ENCODE data around the gene BTNL8.

Gene BTNL8

GRCh38 chr5:180898621-180899246 is at the start of gene BTNL8:
Gene BTNL8 (plus strand): TSS chr5:180899159. CDS start chr5:180899311, 152 bp downstream.
- DNase-seq (ENCODE audit: low spot score): no peak

- DNase-seq (ENCODE audit: low spot score): no peak
Observed at GRCh38 chr5:180849827-180850226, 49.1 kb upstream of the BTNL8 start.

DNA sequence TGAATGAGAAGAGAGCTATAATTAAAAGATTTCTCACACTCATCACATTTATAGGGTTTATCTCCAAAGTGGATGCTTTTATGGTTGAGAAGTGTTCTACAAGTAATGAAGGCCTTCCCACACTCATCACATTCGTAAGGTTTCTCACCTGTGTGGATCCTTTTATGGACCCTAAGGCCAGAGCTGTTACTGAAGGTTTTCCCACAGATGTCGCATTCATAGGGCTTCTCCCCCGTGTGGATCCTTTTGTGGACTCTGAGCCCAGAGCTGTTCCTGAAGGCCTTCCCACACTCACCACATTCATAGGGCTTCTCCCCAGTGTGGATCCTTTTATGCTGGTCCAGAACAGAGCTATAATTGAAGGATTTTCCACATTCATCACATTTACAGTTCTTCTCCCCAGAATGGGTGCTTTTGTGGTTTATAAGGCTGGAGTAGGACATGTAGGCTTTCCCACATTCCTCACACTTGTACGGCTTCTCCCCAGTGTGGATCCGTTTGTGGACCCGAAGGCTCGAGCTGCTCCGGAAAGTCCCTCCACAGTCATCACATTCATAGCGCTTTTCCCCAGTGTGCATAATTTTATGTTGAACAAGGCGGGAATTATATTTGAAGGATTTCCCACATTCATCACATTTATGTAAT is 48.4 kb upstream of the BTNL8 start:
- no peak for DNase-seq (ENCODE audit: low spot score)

DNA sequence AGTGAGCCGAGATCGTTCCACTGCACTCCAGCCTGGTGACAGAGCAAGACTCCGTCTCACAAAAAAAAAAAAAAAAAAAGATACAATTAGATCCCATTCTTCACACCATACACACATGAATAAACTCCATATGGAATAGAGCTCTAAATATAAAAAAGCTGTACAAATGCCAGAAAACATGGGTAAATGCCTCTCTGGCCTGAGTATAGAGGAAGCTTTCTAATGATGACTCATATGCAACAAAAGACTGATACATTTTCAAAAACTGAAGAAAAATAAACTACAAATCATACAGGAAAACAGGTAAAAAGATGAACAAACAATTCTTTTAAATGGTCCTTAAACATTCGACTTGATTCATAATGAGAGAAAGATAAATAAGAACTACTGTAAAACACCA is 46.5 kb upstream of the BTNL8 start:
- DNase-seq (ENCODE audit: low spot score): no peak

GRCh38 chr5:180853121-180853847 is 45.7 kb upstream of the BTNL8 start:
- DNase-seq (ENCODE audit: low spot score): no peak

- DNase-seq (ENCODE audit: low spot score): no peak
Observed at GRCh38 chr5:180853848-180854176, 45.1 kb upstream of the BTNL8 start.

- no peak for DNase-seq (ENCODE audit: low spot score)
Observed at GRCh38 chr5:180858586-180858985, 40.4 kb upstream of the BTNL8 start.

- no peak for DNase-seq (ENCODE audit: low spot score)
Observed at GRCh38 chr5:180860273-180860886, 38.6 kb upstream of the BTNL8 start.

DNA sequence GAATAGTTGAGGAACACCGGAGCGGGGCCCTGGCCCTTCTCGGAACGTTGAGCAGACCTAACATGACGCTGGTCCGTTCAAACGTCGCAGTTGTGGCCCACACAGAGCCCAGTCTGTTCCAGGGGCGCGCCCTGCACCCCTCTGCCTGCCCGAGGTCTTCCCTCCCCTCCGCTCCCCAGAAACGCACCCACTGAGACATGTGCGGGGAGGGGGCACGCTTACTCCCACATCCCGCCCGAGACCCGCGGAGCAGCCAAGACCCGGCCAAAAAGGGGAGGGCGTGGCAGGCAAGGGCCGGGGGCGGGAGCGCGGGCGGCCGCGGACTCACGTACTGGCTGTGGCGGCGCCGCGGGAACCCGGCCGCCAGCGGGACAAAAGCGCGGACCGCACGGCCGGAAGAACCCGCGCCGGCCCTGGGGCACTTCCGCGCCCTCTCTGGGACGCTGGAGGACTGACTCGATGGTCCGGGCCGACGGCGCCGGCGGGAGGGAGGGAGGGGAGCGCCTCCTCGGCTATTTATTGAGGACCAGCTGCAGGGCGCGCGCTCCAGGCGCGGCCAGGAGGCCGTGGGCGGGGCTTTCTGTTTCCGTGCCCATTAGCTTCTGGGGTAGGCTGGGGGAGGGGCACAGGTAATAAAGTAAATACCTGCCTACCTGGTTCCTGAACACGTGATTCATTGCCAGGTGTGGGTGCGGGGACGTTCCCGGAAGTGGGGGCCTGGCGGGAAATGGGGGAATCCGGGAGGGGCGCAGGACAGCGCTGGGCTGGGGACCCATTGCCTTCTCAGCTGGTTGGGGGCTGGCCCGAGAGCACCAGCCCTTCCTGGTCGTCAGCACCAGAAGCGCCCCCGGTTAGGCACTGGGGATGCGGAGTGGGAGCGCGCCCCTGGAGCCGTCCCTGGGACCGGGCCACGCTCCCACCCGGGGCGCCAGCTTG is 37.8 kb upstream of the BTNL8 start, which contains the start of gene ZFP62:
ZFP62 (minus strand) TSS at position 390 of the 936 bp plus-strand sequence; CDS start at position 333, 57 bp downstream.
- peak; percentile 91 for DNase-seq (ENCODE audit: low spot score)

DNA sequence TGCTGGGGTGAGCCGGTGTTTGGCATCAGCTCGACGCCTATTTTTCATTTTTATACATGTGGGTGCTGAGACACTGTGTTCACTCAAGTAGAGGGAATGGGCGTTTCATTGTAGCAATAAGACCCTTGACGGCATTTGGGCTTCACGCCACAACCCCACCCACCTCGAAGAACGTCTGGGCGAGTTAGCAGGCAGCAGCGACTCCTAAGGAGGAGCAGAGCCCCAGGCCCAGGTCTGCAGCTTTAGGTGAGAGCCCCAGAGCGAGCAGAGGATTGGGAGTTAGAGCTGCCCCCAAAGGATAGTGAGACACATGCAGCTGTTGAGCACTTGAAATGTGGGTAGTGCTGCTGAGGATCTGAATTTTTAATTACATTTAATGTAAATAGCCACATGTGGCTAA is 36.3 kb upstream of the BTNL8 start:
- no peak for DNase-seq (ENCODE audit: low spot score)

DNA sequence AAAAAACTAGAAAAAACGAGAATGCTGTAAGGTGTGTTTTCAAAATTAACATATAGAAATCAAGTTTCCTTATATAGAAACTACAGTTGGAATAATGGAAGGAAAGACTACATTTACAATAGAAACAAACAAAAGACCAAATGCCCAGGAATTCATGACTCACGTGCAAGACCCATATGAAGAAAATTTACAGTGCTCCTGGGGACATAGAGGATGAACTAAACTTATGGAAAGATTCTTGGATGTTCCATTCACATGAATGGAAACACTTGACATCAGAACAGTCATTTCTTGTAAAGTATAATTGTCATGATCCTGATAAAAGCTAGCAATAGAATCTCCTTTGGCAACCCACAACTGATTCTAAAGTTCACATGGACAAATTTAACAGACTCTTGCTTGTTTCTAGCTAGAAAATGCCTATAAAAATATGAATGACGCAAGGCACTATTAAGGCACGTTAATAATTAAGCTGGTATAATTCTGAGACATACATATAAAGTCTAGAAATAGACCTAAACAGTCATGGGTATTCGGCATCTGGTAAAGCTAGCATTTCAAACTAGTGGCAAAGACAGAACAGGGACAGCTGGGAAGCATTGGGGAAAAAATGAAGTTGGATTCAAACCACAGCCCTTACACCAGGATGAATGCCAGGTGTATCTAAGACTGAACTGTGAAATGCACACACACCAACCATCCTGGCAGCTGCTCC is 32.8 kb upstream of the BTNL8 start:
- no peak for DNase-seq (ENCODE audit: low spot score)

- DNase-seq (ENCODE audit: low spot score): no peak
Observed at GRCh38 chr5:180866985-180867384, 32.0 kb upstream of the BTNL8 start.

DNA sequence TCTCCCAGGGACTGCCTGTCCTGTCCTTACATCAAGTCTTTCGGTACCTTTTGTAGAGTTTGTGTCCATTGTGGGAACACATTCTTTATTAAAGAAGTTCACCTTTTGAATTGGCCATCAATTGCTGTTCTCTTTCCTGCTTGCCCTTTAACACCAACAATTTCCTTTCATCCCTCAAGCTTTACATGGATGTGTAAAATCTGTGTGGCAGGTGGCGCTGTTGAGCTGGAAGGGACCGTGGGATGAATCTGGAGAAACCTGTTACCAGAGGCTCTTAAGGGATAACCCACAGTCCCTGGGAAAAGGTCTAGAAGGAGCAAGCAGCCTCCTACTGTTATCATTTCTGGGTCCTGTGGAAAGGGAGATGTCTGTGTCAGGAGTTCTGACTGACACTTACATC is 30.0 kb upstream of the BTNL8 start:
- peak; percentile 51 for DNase-seq (ENCODE audit: low spot score)

GRCh38 chr5:180869587-180869986 is 29.4 kb upstream of the BTNL8 start:
- no peak for DNase-seq (ENCODE audit: low spot score)

GRCh38 chr5:180870276-180871068 is 28.5 kb upstream of the BTNL8 start:
- DNase-seq (ENCODE audit: low spot score): no peak

DNA sequence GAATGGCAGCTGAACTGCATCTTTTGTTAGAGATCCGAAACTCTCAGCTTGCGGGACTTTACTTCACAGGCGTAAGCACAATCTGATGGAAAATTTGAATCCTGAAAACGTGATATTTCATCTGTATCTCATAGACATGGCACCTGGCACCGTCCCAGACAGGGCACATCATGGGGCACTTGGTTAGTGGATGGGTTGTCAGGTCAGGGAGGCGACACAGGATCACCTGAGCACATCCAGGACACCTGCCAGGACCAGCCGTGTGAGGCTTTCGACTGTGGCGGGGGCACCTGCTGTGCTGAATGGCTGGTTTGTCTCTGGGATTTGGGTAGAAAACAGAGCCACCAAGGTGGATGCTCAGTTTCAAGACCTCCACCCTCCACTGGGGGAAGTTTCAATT is 26.5 kb upstream of the BTNL8 start:
- no peak for DNase-seq (ENCODE audit: low spot score)

GRCh38 chr5:180873615-180874520 is 25.1 kb upstream of the BTNL8 start:
- no peak for DNase-seq (ENCODE audit: low spot score)

- no peak for DNase-seq (ENCODE audit: low spot score)
Observed at GRCh38 chr5:180874804-180875582, 24.0 kb upstream of the BTNL8 start.
